ENCODE measurements around the gene JAZF1. TPM values are rescaled to one million over a fixed set of nuclear protein-coding genes. Genes with fewer than 3 reads are reported as not detected.

The JAZF1 gene
- total RNA-seq, 2 donors from 2014 or later, result 13.9 to 16.5 TPM

- peaks cover 4 to 22% of the 10 kb centered on the region in 2 donors for H3K4me1 ChIP-seq (ENCODE audit: control insufficient read depth in 1 of 2, low read depth in 2 of 2)
- ATAC-seq (ENCODE audit: insufficient number of reproducible peaks, low FRiP score, low read depth), result no peak
- H3K27ac ChIP-seq, result no peak overlapping the region
- DNase-seq (ENCODE audit: low spot score), result no peak
- H3K9me3 ChIP-seq, result no peaks in the 10 kb centered on the region
- H3K27me3 ChIP-seq (replicated peaks; ENCODE audit: insufficient read depth), result no peaks in the 10 kb centered on the region
- no peaks in the 10 kb centered on the region for H3K36me3 ChIP-seq
- no peak for TF ChIP-seq CTCF (IDR thresholded peaks at IDR 0.05)
- H3K4me3 ChIP-seq, result no peak overlapping the region
These were observed 3.0 kb upstream of the JAZF1 start for GRCh38 chr7:28183627-28184026.

DNA sequence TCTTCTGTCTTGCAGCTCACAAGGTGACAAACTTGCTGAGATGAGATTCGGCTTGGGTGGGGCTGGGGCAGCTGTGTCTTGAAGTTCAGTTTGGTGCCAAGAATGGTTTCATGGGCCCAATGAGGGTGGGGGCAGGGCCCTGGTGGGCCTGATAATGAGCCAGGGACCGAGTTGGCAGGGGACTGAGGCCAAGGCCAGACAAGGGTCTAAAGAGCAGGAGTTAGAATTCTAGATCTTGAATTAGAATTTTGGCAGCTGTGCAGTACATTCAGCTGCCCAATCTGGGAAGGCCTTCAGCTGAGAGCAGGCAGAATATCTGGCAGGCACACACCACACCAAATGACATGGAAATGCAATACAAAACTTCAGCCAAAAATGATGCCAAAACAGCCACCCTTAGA lies 1.5 kb upstream of the JAZF1 start:
- H3K27ac ChIP-seq, result no peak overlapping the region
- no peaks in the 10 kb centered on the region for H3K9me3 ChIP-seq
- ATAC-seq (ENCODE audit: insufficient number of reproducible peaks, low FRiP score, low read depth), result no peak

GRCh38 chr7:28181416-28181815 lies 821 bp upstream of the JAZF1 start:
- Histone ChIP-seq H3K4me3 (no peak overlapping the region), H3K36me3 (no peaks in the 10 kb centered on the region), H3K4me1 (ENCODE audit: control insufficient read depth in 1 of 2, low read depth in 2 of 2) (peaks cover 12 to 36% of the 10 kb centered on the region in 2 donors), H3K27me3 (replicated peaks; ENCODE audit: insufficient read depth) (no peaks in the 10 kb centered on the region), H3K27ac (peak overlapping the region in 1 of 2 donors; percentile 69), H3K9me3 (no peaks in the 10 kb centered on the region)
- DNase-seq (ENCODE audit: low spot score) (no peak), ATAC-seq (ENCODE audit: insufficient number of reproducible peaks, low FRiP score, low read depth) (no peak)
- TF ChIP-seq CTCF (IDR thresholded peaks at IDR 0.05), result no peak

More for the DNA sequence above, 1.5 kb upstream of the JAZF1 start:
- no peaks in the 10 kb centered on the region for H3K27me3 ChIP-seq (replicated peaks; ENCODE audit: insufficient read depth)
- H3K4me1 ChIP-seq (ENCODE audit: control insufficient read depth in 1 of 2, low read depth in 2 of 2), result peaks cover 12 to 29% of the 10 kb centered on the region in 2 donors
- H3K4me3 ChIP-seq, result no peak overlapping the region
- no peak for TF ChIP-seq CTCF (IDR thresholded peaks at IDR 0.05)
- DNase-seq (ENCODE audit: low spot score), result no peak
- H3K36me3 ChIP-seq, result no peaks in the 10 kb centered on the region

- Histone ChIP-seq H3K9me3 (no peaks in the 10 kb centered on the region), H3K4me1 (ENCODE audit: control insufficient read depth in 1 of 2, low read depth in 2 of 2) (peaks cover 16 to 37% of the 10 kb centered on the region in 2 donors), H3K4me3 (peak overlapping the region; percentile 96), H3K27ac (peak overlapping the region; percentile 79 to 83), H3K27me3 (replicated peaks; ENCODE audit: insufficient read depth) (no peaks in the 10 kb centered on the region), H3K36me3 (no peaks in the 10 kb centered on the region)
- TF ChIP-seq CTCF (IDR thresholded peaks at IDR 0.05), result no peak
- ATAC-seq (ENCODE audit: insufficient number of reproducible peaks, low FRiP score, low read depth) (no peak), DNase-seq (ENCODE audit: low spot score) (no peak)
These were observed 598 bp downstream of the JAZF1 start for GRCh38 chr7:28180031-28180363.

GRCh38 chr7:28179120-28180030 lies 1.2 kb downstream of the JAZF1 start:
- Histone ChIP-seq H3K27me3 (replicated peaks; ENCODE audit: insufficient read depth) (no peaks in the 10 kb centered on the region), H3K4me1 (ENCODE audit: control insufficient read depth in 1 of 2, low read depth in 2 of 2) (peaks cover 16 to 37% of the 10 kb centered on the region in 2 donors), H3K27ac (peak overlapping the region; percentile 45 to 57), H3K4me3 (peak overlapping the region; percentile 87), H3K36me3 (no peaks in the 10 kb centered on the region), H3K9me3 (no peaks in the 10 kb centered on the region)
- DNase-seq (ENCODE audit: low spot score) (no peak), ATAC-seq (ENCODE audit: insufficient number of reproducible peaks, low FRiP score, low read depth) (peak; percentile 51)
- no peak for TF ChIP-seq CTCF (IDR thresholded peaks at IDR 0.05)
